ENCODE measurements around the gene FAM83F.

FAM83F gene

DNA sequence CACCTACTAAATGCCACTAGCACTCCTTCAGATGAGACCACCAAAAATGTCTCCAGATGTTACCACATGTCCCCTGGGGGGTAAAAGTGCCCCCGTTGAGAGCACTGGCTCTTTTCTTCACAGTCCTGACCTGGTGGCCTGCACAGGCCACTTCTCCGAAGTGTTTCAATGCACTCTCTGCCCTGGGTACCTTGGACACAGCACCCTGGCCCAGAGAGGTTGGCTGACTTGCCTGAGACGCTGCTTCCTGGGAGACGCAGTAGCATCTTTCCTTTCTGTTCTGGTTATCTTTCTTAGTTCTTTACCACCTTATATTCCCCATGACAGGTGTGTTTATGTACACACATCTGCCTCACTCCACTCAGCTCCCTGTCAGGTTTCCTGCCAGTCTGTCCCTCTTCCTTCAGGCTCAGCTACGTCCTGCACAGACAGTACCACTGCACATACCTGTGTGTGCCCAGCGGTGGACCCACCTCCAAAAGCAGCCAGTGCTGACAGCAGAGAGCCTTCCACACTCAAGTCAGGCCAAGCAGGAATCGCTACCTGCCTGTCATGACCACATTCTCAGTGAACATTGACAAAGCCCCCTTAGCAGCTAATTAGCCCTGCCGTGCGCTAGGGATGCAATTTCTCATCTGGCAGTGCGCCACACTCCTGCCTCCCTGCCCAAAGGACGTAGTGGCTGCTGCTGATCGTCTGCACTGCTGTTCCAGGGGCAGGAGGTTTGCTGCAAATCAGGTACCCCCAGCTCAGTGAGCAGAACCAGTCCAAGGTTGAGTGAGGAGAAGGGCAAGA is 39.0 kb downstream of the FAM83F start:
- DNase-seq (ENCODE audit: low read depth in 2 of 3, low spot score in 1 of 3): no peak

DNA sequence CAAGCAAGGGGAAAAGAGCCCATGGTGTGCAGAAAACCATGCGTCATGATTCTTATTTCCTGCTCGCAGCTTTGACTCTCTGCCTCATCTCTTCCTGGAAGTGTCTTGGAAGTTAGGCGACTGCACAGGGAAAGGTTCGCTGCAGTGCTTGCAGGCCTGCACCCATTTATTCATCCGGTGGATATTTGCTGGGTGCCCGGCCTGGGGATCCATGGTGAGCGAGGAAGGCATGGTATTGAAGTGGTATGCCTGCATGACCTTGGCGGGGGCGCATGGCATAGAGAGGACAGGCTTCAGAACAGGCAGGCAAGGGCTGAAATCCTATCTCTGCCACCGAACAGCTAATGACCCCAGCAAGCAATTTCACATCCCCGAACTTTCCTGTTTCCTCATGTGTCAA is 40.6 kb downstream of the FAM83F start:
- DNase-seq (ENCODE audit: low read depth in 2 of 3, low spot score in 1 of 3): no peak

GRCh38 chr22:40036126-40036525 is 41.4 kb downstream of the FAM83F start:
- no peak for DNase-seq (ENCODE audit: low read depth in 2 of 3, low spot score in 1 of 3)

DNA sequence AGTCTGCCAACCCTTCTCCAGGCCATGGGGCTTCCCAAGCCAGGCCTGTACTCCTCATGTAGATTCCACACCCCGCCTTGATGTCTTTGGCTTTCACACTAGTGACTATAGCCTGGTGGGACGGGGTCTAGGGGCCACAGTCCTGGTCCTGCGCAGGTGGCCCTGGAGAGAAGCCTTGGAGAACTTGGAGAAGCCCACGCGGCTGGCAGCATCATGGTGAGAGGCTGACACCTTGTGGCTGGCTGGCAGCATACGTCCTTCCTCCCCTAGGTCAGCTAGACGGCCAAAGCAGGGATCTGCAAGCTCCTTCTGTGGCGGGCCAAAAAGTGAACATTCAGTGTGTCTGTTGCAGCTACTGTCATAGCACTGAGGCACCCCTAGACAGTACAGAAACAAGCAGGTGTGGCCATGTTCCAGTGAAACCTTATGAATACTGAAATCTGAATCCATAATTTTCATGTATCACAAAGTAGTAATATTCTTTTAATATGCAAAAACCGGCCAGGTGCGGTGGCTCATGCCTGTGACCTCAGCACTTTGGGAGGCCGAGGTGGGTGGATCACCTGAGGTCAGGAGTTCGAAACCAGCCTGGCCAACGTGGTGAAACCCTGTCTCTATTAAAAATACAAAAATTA is 42.0 kb downstream of the FAM83F start:
- DNase-seq (ENCODE audit: low read depth in 2 of 3, low spot score in 1 of 3): peak; percentile 30 to 42 (median 39)

GRCh38 chr22:40037320-40037719 is 42.6 kb downstream of the FAM83F start:
- no peak for DNase-seq (ENCODE audit: low read depth in 2 of 3, low spot score in 1 of 3)

DNA sequence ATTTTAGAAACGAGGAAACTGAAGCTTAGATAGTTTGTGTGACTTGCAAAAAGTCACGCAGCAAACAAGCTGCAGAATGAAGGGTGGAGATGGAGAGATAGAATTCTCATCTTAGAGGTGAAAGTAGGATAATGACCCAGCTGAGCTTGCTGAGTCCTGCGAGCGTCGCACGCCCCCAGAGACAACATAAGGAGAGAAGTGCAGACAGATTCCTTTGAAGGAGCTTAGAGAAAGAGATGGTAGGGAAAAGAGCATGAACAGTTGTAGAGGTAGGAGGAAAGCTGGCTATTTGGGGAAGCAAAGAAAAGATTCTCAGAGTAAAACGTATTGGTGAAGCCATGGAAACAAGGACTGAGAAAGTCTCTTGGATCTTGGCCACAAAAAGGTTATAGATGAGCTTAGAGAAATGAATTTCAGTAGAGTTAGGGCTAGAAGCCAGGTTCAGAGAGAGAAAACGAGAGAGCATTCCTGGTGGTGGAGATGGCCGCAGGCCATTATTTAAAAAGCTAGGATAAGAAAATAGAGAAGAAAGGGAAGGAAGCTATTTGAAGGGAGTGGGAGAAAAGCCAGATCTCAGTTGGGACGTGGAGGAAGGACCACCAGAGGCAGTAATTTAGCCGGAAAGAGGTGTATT is 44.8 kb downstream of the FAM83F start:
- DNase-seq (ENCODE audit: low read depth in 2 of 3, low spot score in 1 of 3): no peak

DNA sequence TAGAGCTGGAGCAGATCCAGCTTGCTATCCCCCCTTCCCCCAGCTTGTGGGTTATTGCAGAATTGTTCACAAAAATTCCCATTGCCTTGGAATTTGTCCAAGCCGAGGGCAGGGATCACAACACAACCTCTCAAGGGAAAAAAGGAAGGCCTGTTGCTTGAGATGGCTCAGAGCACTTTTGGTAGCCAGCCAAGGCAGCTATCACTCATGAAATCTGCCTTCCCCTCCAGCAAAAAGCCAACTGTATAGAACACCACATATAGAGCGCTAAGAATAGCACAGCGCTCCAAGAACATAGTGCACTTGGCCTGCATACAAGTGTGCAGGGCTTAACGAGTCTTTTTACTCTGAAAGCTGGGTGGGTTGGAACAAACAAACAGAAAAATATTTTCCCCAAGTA is 46.2 kb downstream of the FAM83F start:
- DNase-seq (ENCODE audit: low read depth in 2 of 3, low spot score in 1 of 3): no peak

DNA sequence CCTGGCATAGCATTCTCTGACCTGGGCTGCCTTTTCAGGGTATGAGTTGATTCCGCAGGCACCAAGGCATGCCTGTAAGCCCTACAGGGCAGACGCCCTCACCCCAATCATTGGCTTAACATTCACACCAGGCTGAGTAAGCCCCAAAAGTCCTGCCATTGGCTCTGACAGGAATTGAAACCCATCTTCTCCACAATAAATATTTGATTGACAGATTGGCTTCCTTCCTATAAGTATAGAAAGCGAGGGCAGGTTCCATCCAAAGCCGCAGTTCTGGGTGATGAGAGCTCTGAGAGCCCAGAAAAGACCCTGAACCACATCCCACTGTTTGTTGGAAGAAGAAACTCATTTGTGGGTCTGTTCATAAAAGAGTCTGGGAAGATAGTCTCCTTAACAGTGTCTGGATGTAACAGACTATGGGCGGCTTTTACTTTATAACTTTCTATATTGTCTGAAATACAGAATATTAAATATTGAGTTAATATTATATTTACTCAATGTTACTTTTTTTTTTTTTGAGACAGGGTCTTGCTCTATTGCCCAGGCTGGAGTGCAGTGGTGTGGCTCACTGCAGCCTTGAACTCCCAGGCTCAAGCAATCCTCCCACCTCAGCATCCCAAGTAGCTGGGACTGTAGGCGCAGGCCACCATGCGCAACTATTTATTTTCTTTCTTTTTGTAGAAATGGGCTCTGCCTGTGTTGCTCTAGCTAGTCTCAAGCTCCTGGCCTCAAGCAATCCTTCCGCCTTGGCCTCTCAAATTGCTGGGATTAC is 46.8 kb downstream of the FAM83F start:
- no peak for DNase-seq (ENCODE audit: low read depth in 2 of 3, low spot score in 1 of 3)

DNA sequence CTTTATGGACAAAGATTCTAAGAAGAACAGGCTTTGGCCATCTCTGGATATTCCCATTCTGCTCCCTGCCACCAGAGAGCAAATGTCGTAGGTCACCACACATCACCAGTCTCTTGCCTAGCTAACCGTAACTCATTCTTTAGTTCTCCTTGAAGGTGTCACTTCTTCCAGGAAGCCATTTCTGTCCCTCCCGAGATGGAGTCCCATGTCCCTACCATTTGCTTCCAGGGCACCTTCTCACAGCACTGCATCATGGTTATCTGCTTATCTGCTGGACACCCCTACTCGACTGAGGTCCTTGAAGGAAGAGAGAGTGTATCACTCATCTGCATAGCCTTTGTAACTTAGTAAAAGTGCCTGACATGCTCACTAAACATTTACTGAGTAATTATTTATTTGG is 47.6 kb downstream of the FAM83F start:
- DNase-seq (ENCODE audit: low read depth in 2 of 3, low spot score in 1 of 3): no peak

- no peak for DNase-seq (ENCODE audit: low read depth in 2 of 3, low spot score in 1 of 3)
Measured at GRCh38 chr22:40043081-40043480, 48.3 kb downstream of the FAM83F start.

- DNase-seq (ENCODE audit: low read depth in 2 of 3, low spot score in 1 of 3): no peak
Measured at GRCh38 chr22:40043793-40044101, 49.0 kb downstream of the FAM83F start.

GRCh38 chr22:40044102-40044869 is 49.5 kb downstream of the FAM83F start:
- DNase-seq (ENCODE audit: low read depth in 2 of 3, low spot score in 1 of 3): peak; percentile 97 to 100 (median 98)

- peak; percentile 30 to 59 (median 59) for DNase-seq (ENCODE audit: low read depth in 2 of 3, low spot score in 1 of 3)
Measured at GRCh38 chr22:40044870-40045834, 50.4 kb downstream of the FAM83F start.

GRCh38 chr22:40046126-40046525 is 51.4 kb downstream of the FAM83F start:
- no peak for DNase-seq (ENCODE audit: low read depth in 2 of 3, low spot score in 1 of 3)

DNA sequence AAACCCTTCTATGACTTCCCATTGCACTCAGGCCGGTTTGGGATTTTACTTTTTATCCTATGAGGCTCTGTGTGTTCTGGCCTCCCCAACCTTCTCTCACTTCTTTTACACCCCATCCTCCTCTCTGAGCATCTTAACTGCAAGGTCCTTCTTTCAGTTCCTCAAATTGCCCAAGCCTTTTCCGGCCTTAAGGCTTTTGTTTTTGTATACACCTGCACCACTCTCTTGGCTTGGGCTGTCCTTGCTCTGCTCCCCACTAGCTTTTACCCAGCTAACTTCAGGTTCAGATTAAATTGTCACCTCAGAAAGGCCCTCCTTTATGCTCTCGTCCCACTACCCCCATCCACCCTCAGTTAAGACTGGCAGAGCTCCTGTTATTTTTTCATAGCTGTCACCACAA is 55.5 kb downstream of the FAM83F start:
- DNase-seq (ENCODE audit: low read depth in 2 of 3, low spot score in 1 of 3): no peak

DNA sequence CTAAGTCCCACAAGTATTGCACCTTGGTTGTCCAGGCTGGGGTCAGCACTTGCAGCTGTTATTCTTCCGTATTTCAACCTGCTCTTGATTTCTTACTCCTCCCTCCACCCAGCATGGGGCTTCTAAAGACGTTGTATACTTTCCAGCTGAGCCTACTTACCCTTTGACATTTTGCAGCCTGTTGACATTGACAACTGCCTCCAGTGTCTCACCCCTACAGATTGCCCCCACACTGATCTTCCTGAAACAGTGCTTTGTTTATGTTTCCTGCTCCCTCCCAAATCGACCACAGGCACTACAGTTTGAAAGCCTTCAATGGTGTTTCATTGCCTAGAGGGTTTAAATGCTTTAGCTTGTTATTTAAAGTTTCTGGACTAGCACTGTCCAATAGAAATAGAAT is 56.6 kb downstream of the FAM83F start:
- DNase-seq (ENCODE audit: low read depth in 2 of 3, low spot score in 1 of 3): no peak

GRCh38 chr22:40053460-40053859 is 58.7 kb downstream of the FAM83F start:
- DNase-seq (ENCODE audit: low read depth in 2 of 3, low spot score in 1 of 3): no peak

- no peak for DNase-seq (ENCODE audit: low read depth in 2 of 3, low spot score in 1 of 3)
Measured at GRCh38 chr22:40054486-40054885, 59.7 kb downstream of the FAM83F start.

DNA sequence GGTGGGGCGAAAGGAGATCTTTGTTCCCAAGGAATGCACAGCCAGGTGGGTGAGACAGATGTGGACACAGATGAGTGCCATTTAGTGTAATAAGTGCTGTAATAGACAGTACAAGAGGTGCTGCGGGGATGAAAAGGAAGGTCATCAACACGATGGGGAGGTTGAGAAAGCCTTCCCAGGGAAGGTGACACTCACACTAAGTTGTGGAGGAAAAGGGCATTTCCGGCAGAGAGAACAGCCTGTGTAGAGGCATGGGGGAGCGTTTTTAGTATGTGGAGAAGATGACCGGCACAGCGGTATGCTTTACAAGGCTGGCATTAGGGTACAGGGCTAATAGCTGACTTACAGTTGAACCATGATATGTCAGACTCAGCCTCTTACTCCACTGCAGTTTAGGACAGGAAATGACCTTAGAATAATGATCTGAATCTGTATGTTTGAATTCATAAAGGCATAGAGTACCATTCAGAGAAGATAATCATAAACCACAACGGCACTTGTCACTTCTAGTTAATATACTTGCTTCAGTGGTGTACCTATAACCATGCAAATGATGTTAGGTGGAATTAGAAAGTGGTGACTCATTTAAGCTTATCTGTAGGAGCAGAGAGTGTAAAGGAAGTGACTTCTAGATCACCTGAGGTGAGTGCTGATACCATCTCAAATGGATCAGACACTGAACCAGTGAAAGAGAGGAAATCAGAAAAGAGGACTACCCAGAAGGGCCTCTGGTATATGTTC is 60.6 kb downstream of the FAM83F start:
- peak in 1 of 3 donors; percentile 28 for DNase-seq (ENCODE audit: low read depth in 2 of 3, low spot score in 1 of 3)

Measured in stimulated activated CD4-positive, alpha-beta T cell treated with anti-CD3 and anti-CD28 coated beads, Interleukin-12 subunit alpha, Interleukin-12 subunit beta, amount 100 ng/mL, for 48 hours (primary cell).